Trophoblast cell (in vitro differentiated cells and primary cell): ENCODE results near the gene PPP1R2C.

Experiments used
- DNase-seq, 2 donors: peaks; one replicate each; pipeline ENCODE4 v3.0.0-alpha.2; 2016
- H2AFZ ChIP-seq: 2 replicates; pipeline ENCODE4 v1.6.1; 2013; ENCODE audit warnings: low read length, moderate library complexity, mild to moderate bottlenecking; ENCODE audit not compliant: insufficient read depth, poor library complexity
- H2AK5ac ChIP-seq: 2 replicates; pipeline ENCODE4 v1.6.1; 2013; ENCODE audit warnings: mild to moderate bottlenecking, low read length
- H2BK120ac ChIP-seq: 2 replicates; pipeline ENCODE4 v1.6.1; 2013; ENCODE audit warnings: low read length, mild to moderate bottlenecking, moderate library complexity; ENCODE audit not compliant: insufficient read depth, poor library complexity
- H2BK12ac ChIP-seq: 2 replicates; pipeline ENCODE4 v1.6.1; 2013; ENCODE audit warnings: mild to moderate bottlenecking, low read length, moderate library complexity
- H2BK5ac ChIP-seq: 2 replicates; pipeline ENCODE4 v1.6.1; 2013; ENCODE audit warnings: low read length, low read depth, moderate library complexity, mild to moderate bottlenecking; ENCODE audit not compliant: poor library complexity
- H3K14ac ChIP-seq: 2 replicates; pipeline ENCODE4 v1.6.1; 2013; ENCODE audit warnings: mild to moderate bottlenecking, low read length
- H3K18ac ChIP-seq: 2 replicates; pipeline ENCODE4 v1.6.1; 2013; ENCODE audit warnings: mild to moderate bottlenecking, low read length
- H3K23ac ChIP-seq: 2 replicates; pipeline ENCODE4 v1.6.1; 2013; ENCODE audit warnings: low read length
- H3K27ac ChIP-seq: 2 replicates; pipeline ENCODE4 v1.5.1; 2013; ENCODE audit warnings: low read depth, mild to moderate bottlenecking, inconsistent platforms, low read length, moderate library complexity
- H3K27me3 ChIP-seq: 2 replicates; pipeline ENCODE4 v1.6.1; 2013; ENCODE audit warnings: inconsistent platforms, mild to moderate bottlenecking, low read length, moderate library complexity; ENCODE audit not compliant: insufficient read depth
- H3K36me3 ChIP-seq, 2 experiments: 1 replicate in 1 of 2; 2 replicates in 1 of 2; pipeline ENCODE4 v1.6.1; 2013; ENCODE audit warnings: low read length in 2 of 2, mild to moderate bottlenecking in 2 of 2, moderate library complexity in 1 of 2; ENCODE audit not compliant: insufficient read depth in 2 of 2, control insufficient read depth in 1 of 2
- H3K4ac ChIP-seq: 2 replicates; pipeline ENCODE4 v1.6.1; 2013; ENCODE audit warnings: low read depth, mild to moderate bottlenecking, low read length, moderate library complexity
- H3K4me1 ChIP-seq, 2 experiments: 1 replicate in 1 of 2; 2 replicates in 1 of 2; pipeline ENCODE4 v1.6.1; 2013; ENCODE audit warnings: low read length in 2 of 2, mild to moderate bottlenecking in 2 of 2, moderate library complexity in 1 of 2; ENCODE audit not compliant: insufficient read depth in 2 of 2, control insufficient read depth in 1 of 2
- H3K4me2 ChIP-seq: 2 replicates; pipeline ENCODE4 v1.6.1; 2013; ENCODE audit warnings: inconsistent platforms, mild to moderate bottlenecking, low read length, moderate library complexity
- H3K4me3 ChIP-seq: 2 replicates; pipeline ENCODE4 v1.5.1; 2013; ENCODE audit warnings: mild to moderate bottlenecking, low read depth, low read length, inconsistent platforms
- H3K79me1 ChIP-seq: one replicate; pipeline ENCODE4 v1.6.1; 2013; ENCODE audit warnings: low read length
- H3K79me2 ChIP-seq: 2 replicates; pipeline ENCODE4 v1.6.1; 2013; ENCODE audit warnings: low read length, mild to moderate bottlenecking; ENCODE audit not compliant: control insufficient read depth, insufficient read depth, poor library complexity
- H3K9ac ChIP-seq: 2 replicates; pipeline ENCODE4 v1.6.1; 2013; ENCODE audit warnings: mild to moderate bottlenecking, low read length
- H3K9me3 ChIP-seq: 2 replicates; pipeline ENCODE4 v1.6.1; 2013; ENCODE audit warnings: low read depth, mild to moderate bottlenecking, control low read depth, inconsistent platforms, low read length; ENCODE audit not compliant: insufficient read depth
- H4K12ac ChIP-seq: 2 replicates; pipeline ENCODE4 v1.6.1; 2013; ENCODE audit warnings: low read depth, mild to moderate bottlenecking, low read length, moderate library complexity
- H4K8ac ChIP-seq: 2 replicates; pipeline ENCODE4 v1.6.1; 2013; ENCODE audit warnings: low read depth, mild to moderate bottlenecking, low read length, moderate library complexity
- H4K91ac ChIP-seq: one replicate; pipeline ENCODE4 v1.6.1; 2013; ENCODE audit warnings: low read depth, mild to moderate bottlenecking, low read length, moderate library complexity
- WGBS: extraction: QIAGEN DNeasy Blood & Tissue Kit; methylation state at CpG from one replicate; pipeline ENCODE4 v1.1.7; 2013; ENCODE audit warnings: missing lambda C conversion rate; ENCODE audit not compliant: insufficient read length, insufficient coverage; ENCODE audit errors: extremely low coverage; 5-methylcytosine and 5-hydroxymethylcytosine counted together

The PPP1R2C gene

DNA sequence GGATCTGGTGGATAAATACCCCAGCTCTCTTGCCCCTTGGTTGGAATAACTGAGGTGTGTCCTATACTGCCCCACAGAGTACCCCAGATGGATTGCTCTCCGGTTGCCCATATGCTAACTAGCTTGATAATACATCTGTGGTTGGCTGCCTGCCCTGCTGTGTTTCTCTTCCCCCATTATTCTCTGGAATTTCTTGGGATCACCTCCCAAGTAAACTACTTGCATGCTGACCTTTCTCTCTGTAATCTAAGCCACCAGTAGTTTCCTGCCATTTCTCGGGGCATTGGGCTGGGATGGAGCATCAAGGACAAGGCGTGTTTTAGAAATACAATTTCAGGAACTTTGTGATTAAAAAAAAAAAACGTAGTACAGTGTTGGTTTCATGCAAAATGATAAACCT lies 25.2 kb downstream of the PPP1R2C start:
- Histone ChIP-seq H3K36me3 (no peaks in the 10 kb centered on the region), H3K4ac (no peak overlapping the region), H3K9ac (no peak overlapping the region), H3K14ac (no peak overlapping the region), H3K27me3 (no peaks in the 10 kb centered on the region), H3K23ac (no peak overlapping the region), H3K4me2 (no peak overlapping the region), H3K79me1 (no peaks in the 10 kb centered on the region), H3K18ac (no peak overlapping the region), H3K79me2 (no peaks in the 10 kb centered on the region), H3K4me3 (no peak overlapping the region), H2BK12ac (no peak overlapping the region), H3K9me3 (no peaks in the 10 kb centered on the region), H2BK5ac (no peak overlapping the region), H3K4me1 (no peaks in the 10 kb centered on the region), H4K12ac (no peak overlapping the region), H3K27ac (no peak overlapping the region), H2AK5ac (no peak overlapping the region), H4K8ac (no peak overlapping the region), H4K91ac (no peak overlapping the region), H2AFZ (no peak overlapping the region), H2BK120ac (no peak overlapping the region)
- no CpG with 5 or more reads among the region's 4 CpGs for WGBS
- DNase-seq, result no peak

DNA sequence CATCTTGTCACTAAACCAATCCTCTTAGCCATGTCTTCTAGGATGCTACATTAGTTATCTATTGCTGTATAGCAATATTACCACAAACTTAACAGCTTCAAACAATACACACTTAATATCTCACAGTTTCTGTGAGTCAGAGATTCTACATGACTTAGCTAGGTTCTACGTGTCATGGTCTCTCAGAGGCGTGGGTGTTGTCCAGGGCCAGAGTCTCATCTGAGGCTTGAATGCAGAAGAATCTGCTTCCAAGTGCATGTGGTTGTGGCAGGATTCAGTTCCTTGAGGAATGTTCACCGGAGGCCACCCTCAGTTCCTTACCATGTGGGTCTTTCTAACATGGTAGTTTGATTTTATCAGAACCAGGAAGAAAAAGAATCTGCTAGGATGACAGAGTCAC lies 26.4 kb downstream of the PPP1R2C start:
- H4K8ac ChIP-seq, result no peak overlapping the region
- H3K23ac ChIP-seq, result no peak overlapping the region
- H2BK5ac ChIP-seq, result no peak overlapping the region
- H3K36me3 ChIP-seq, result no peaks in the 10 kb centered on the region
- no peak overlapping the region for H2BK12ac ChIP-seq
- H3K79me1 ChIP-seq, result no peaks in the 10 kb centered on the region
- no peak overlapping the region for H3K27ac ChIP-seq
- no peaks in the 10 kb centered on the region for H3K27me3 ChIP-seq
- no peaks in the 10 kb centered on the region for H3K79me2 ChIP-seq
- H3K14ac ChIP-seq, result no peak overlapping the region
- no peak overlapping the region for H3K18ac ChIP-seq
- no peak overlapping the region for H2AK5ac ChIP-seq
- no peaks in the 10 kb centered on the region for H3K9me3 ChIP-seq
- WGBS, result no CpG with 5 or more reads among the region's 3 CpGs
- no peak overlapping the region for H3K4me3 ChIP-seq
- no peak overlapping the region for H4K91ac ChIP-seq
- no peak overlapping the region for H4K12ac ChIP-seq
- H3K9ac ChIP-seq, result no peak overlapping the region
- no peak overlapping the region for H2BK120ac ChIP-seq
- no peak overlapping the region for H2AFZ ChIP-seq
- no peaks in the 10 kb centered on the region for H3K4me1 ChIP-seq
- H3K4me2 ChIP-seq, result no peak overlapping the region
- no peak overlapping the region for H3K4ac ChIP-seq
- peak; percentile 74 to 83 for DNase-seq

- no peaks in the 10 kb centered on the region for H3K27me3 ChIP-seq
- H2AK5ac ChIP-seq, result no peak overlapping the region
- no peaks in the 10 kb centered on the region for H3K9me3 ChIP-seq
- no peak overlapping the region for H3K4ac ChIP-seq
- no peaks in the 10 kb centered on the region for H3K79me1 ChIP-seq
- no peaks in the 10 kb centered on the region for H3K36me3 ChIP-seq
- no peak overlapping the region for H2AFZ ChIP-seq
- peak in 1 of 2 donors; percentile 45 for DNase-seq
- no peak overlapping the region for H3K27ac ChIP-seq
- H2BK5ac ChIP-seq, result no peak overlapping the region
- H3K4me3 ChIP-seq, result no peak overlapping the region
- H3K14ac ChIP-seq, result no peak overlapping the region
- WGBS, result no CpG with 5 or more reads among the region's 5 CpGs
- H3K9ac ChIP-seq, result no peak overlapping the region
- no peak overlapping the region for H4K8ac ChIP-seq
- no peaks in the 10 kb centered on the region for H3K4me1 ChIP-seq
- H3K23ac ChIP-seq, result no peak overlapping the region
- H4K12ac ChIP-seq, result no peak overlapping the region
- H3K79me2 ChIP-seq, result no peaks in the 10 kb centered on the region
- no peak overlapping the region for H2BK12ac ChIP-seq
- no peak overlapping the region for H3K4me2 ChIP-seq
- no peak overlapping the region for H2BK120ac ChIP-seq
- H3K18ac ChIP-seq, result no peak overlapping the region
- H4K91ac ChIP-seq, result no peak overlapping the region
Measured at GRCh38 chrX:42748067-42748850, 29.7 kb downstream of the PPP1R2C start.

- no peak overlapping the region for H3K4ac ChIP-seq
- peak; percentile 50 to 70 for DNase-seq
- no peak overlapping the region for H4K8ac ChIP-seq
- H2AFZ ChIP-seq, result no peak overlapping the region
- H2BK5ac ChIP-seq, result no peak overlapping the region
- H3K23ac ChIP-seq, result no peak overlapping the region
- no peak overlapping the region for H3K4me2 ChIP-seq
- H2BK12ac ChIP-seq, result no peak overlapping the region
- H3K36me3 ChIP-seq, result no peaks in the 10 kb centered on the region
- no peaks in the 10 kb centered on the region for H3K4me1 ChIP-seq
- no peak overlapping the region for H3K27ac ChIP-seq
- WGBS, result no CpG with 5 or more reads among the region's 2 CpGs
- no peaks in the 10 kb centered on the region for H3K79me1 ChIP-seq
- no peak overlapping the region for H2AK5ac ChIP-seq
- no peak overlapping the region for H4K91ac ChIP-seq
- no peak overlapping the region for H3K18ac ChIP-seq
- H3K9me3 ChIP-seq, result no peaks in the 10 kb centered on the region
- no peaks in the 10 kb centered on the region for H3K79me2 ChIP-seq
- no peak overlapping the region for H2BK120ac ChIP-seq
- no peaks in the 10 kb centered on the region for H3K27me3 ChIP-seq
- H3K4me3 ChIP-seq, result no peak overlapping the region
- H3K14ac ChIP-seq, result no peak overlapping the region
- H4K12ac ChIP-seq, result no peak overlapping the region
- H3K9ac ChIP-seq, result no peak overlapping the region
Measured at GRCh38 chrX:42746606-42747005, 31.4 kb downstream of the PPP1R2C start.
